BLaER1 (cell line): Measurements from ENCODE around the gene ZNF609.

Experiments
- H3K27ac ChIP-seq: shearing (Covaris generic); formaldehyde crosslinking; 2 replicates; pipeline ENCODE4 v1.8.1; 2022
- H3K27me3 ChIP-seq: shearing (Covaris generic); formaldehyde crosslinking; 2 replicates; pipeline ENCODE4 v1.8.1; 2022
- H3K36me3 ChIP-seq: shearing (Covaris generic); formaldehyde crosslinking; 2 replicates; pipeline ENCODE4 v1.8.1; 2022
- H3K4me1 ChIP-seq: shearing (Covaris generic); formaldehyde crosslinking; 2 replicates; pipeline ENCODE4 v1.8.1; 2022
- H3K4me2 ChIP-seq: shearing (Covaris generic); formaldehyde crosslinking; 2 replicates; pipeline ENCODE4 v1.8.1; 2022
- H3K4me3 ChIP-seq: shearing (Covaris generic); formaldehyde crosslinking; 2 replicates; pipeline ENCODE4 v1.8.1; 2022
- H3K9ac ChIP-seq: shearing (Covaris generic); formaldehyde crosslinking; 2 replicates; pipeline ENCODE4 v1.8.1; 2022
- H3K9me3 ChIP-seq: shearing (Covaris generic); formaldehyde crosslinking; 2 replicates; pipeline ENCODE4 v1.8.1; 2022
- H4K20me1 ChIP-seq: shearing (Covaris generic); formaldehyde crosslinking; 2 replicates; pipeline ENCODE4 v1.8.1; 2022
- Cebpa-rat ChIP-seq: shearing (Covaris generic); IDR thresholded peaks from 2 replicates; pipeline ENCODE4 v1.8.1; 2022

The ZNF609 gene

GRCh38 chr15:64610257-64610919 is 150.0 kb downstream of the ZNF609 start:
- Histone ChIP-seq H3K27me3 (no peaks in the 10 kb centered on the region), H3K9ac (no peak overlapping the region), H3K9me3 (no peaks in the 10 kb centered on the region), H3K4me2 (no peak overlapping the region), H3K27ac (no peak overlapping the region), H3K4me1 (no peaks in the 10 kb centered on the region), H4K20me1 (peaks cover 75% of the 10 kb centered on the region), H3K4me3 (no peak overlapping the region), H3K36me3 (peaks cover 7% of the 10 kb centered on the region)
- no peak for TF ChIP-seq Cebpa-rat

- H3K4me3 ChIP-seq, result no peak overlapping the region
- no peaks in the 10 kb centered on the region for H3K4me1 ChIP-seq
- H3K27ac ChIP-seq, result no peak overlapping the region
- TF ChIP-seq Cebpa-rat, result no peak
- no peaks in the 10 kb centered on the region for H3K27me3 ChIP-seq
- H3K9me3 ChIP-seq, result no peaks in the 10 kb centered on the region
- H4K20me1 ChIP-seq, result peaks cover 80% of the 10 kb centered on the region
- no peak overlapping the region for H3K9ac ChIP-seq
- peaks cover 14% of the 10 kb centered on the region for H3K36me3 ChIP-seq
- no peak overlapping the region for H3K4me2 ChIP-seq
Measured at GRCh38 chr15:64611085-64611725, 150.8 kb downstream of the ZNF609 start.

GRCh38 chr15:64614519-64614918 is 154.1 kb downstream of the ZNF609 start:
- H3K9me3 ChIP-seq, result no peaks in the 10 kb centered on the region
- peaks cover 87% of the 10 kb centered on the region for H4K20me1 ChIP-seq
- H3K27ac ChIP-seq, result no peak overlapping the region
- no peaks in the 10 kb centered on the region for H3K27me3 ChIP-seq
- H3K4me3 ChIP-seq, result no peak overlapping the region
- H3K4me1 ChIP-seq, result no peaks in the 10 kb centered on the region; the same call in 1 of the 2 replicates
- peaks cover 28% of the 10 kb centered on the region for H3K36me3 ChIP-seq
- H3K9ac ChIP-seq, result no peak overlapping the region
- no peak for TF ChIP-seq Cebpa-rat
- no peak overlapping the region for H3K4me2 ChIP-seq

GRCh38 chr15:64617727-64618126 is 157.3 kb downstream of the ZNF609 start:
- H3K36me3 ChIP-seq, result peaks cover 30% of the 10 kb centered on the region
- TF ChIP-seq Cebpa-rat, result no peak
- no peaks in the 10 kb centered on the region for H3K27me3 ChIP-seq
- peaks cover 87% of the 10 kb centered on the region for H4K20me1 ChIP-seq
- H3K9ac ChIP-seq, result no peak overlapping the region
- H3K27ac ChIP-seq, result no peak overlapping the region
- H3K4me1 ChIP-seq, result peaks cover 24% of the 10 kb centered on the region
- H3K9me3 ChIP-seq, result no peaks in the 10 kb centered on the region
- H3K4me2 ChIP-seq, result no peak overlapping the region
- H3K4me3 ChIP-seq, result no peak overlapping the region

GRCh38 chr15:64618138-64618537 is 157.8 kb downstream of the ZNF609 start:
- TF ChIP-seq Cebpa-rat, result no peak
- Histone ChIP-seq H3K27ac (no peak overlapping the region), H4K20me1 (peaks cover 87% of the 10 kb centered on the region), H3K36me3 (peaks cover 34% of the 10 kb centered on the region), H3K4me2 (no peak overlapping the region), H3K9me3 (no peaks in the 10 kb centered on the region), H3K4me3 (no peak overlapping the region), H3K27me3 (no peaks in the 10 kb centered on the region), H3K4me1 (peaks cover 28% of the 10 kb centered on the region), H3K9ac (no peak overlapping the region)

- Histone ChIP-seq H3K27ac (no peak overlapping the region), H3K4me1 (peaks cover 32% of the 10 kb centered on the region), H3K36me3 (peaks cover 38% of the 10 kb centered on the region), H4K20me1 (peaks cover 88% of the 10 kb centered on the region), H3K27me3 (no peaks in the 10 kb centered on the region), H3K4me3 (no peak overlapping the region), H3K9me3 (no peaks in the 10 kb centered on the region), H3K4me2 (no peak overlapping the region), H3K9ac (no peak overlapping the region)
- no peak for TF ChIP-seq Cebpa-rat
Measured at GRCh38 chr15:64618540-64618939, 158.2 kb downstream of the ZNF609 start.

GRCh38 chr15:64619880-64620839 is 159.8 kb downstream of the ZNF609 start:
- H3K27ac ChIP-seq, result no peak overlapping the region
- no peaks in the 10 kb centered on the region for H3K9me3 ChIP-seq
- H3K4me2 ChIP-seq, result no peak overlapping the region
- H3K4me3 ChIP-seq, result no peak overlapping the region
- H3K4me1 ChIP-seq, result peaks cover 39% of the 10 kb centered on the region
- no peak for TF ChIP-seq Cebpa-rat
- H4K20me1 ChIP-seq, result peaks cover 89% of the 10 kb centered on the region
- no peaks in the 10 kb centered on the region for H3K27me3 ChIP-seq
- no peak overlapping the region for H3K9ac ChIP-seq
- H3K36me3 ChIP-seq, result peaks cover 49% of the 10 kb centered on the region

- no peak overlapping the region for H3K27ac ChIP-seq
- H3K9ac ChIP-seq, result no peak overlapping the region
- H3K4me3 ChIP-seq, result no peak overlapping the region
- H3K4me2 ChIP-seq, result no peak overlapping the region
- no peak for TF ChIP-seq Cebpa-rat
- H3K27me3 ChIP-seq, result no peaks in the 10 kb centered on the region
- peaks cover 39% of the 10 kb centered on the region for H3K4me1 ChIP-seq
- H3K9me3 ChIP-seq, result no peaks in the 10 kb centered on the region
- H3K36me3 ChIP-seq, result peaks cover 46% of the 10 kb centered on the region
- H4K20me1 ChIP-seq, result peaks cover 81% of the 10 kb centered on the region
Measured at GRCh38 chr15:64621056-64621455, 160.7 kb downstream of the ZNF609 start.

GRCh38 chr15:64622410-64623260 is 162.3 kb downstream of the ZNF609 start:
- Histone ChIP-seq H3K4me1 (peaks cover 39% of the 10 kb centered on the region), H3K4me3 (no peak overlapping the region), H3K9me3 (no peaks in the 10 kb centered on the region), H3K4me2 (peak overlapping the region; percentile 59), H4K20me1 (peaks cover 82% of the 10 kb centered on the region), H3K27ac (peak overlapping the region; percentile 7; the same call in 1 of the 2 replicates), H3K36me3 (peaks cover 57% of the 10 kb centered on the region), H3K9ac (no peak overlapping the region), H3K27me3 (no peaks in the 10 kb centered on the region)
- no peak for TF ChIP-seq Cebpa-rat
